Fibroblast of pulmonary artery (primary cell): ENCODE results near the gene TRAF2.

Experiments used
- DNase-seq: peaks from one replicate; pipeline ENCODE4 v3.0.0-alpha.2; 2010; ENCODE audit warnings: low read depth
- H3K4me3 ChIP-seq: replicated peaks from 2 replicates; pipeline ENCODE4 v1.5.1; 2011; ENCODE audit warnings: low read depth, mild to moderate bottlenecking, control low read depth, low read length, moderate library complexity
- CTCF ChIP-seq: IDR thresholded peaks from 2 replicates; pipeline ENCODE4 v1.5.1; 2011; ENCODE audit warnings: mild to moderate bottlenecking, control low read depth, low read length, inconsistent platforms; ENCODE audit errors: missing control alignments

The TRAF2 gene

GRCh38 chr9:136961279-136962065 lies 75.2 kb downstream of the TRAF2 start:
- no peak overlapping the region for H3K4me3 ChIP-seq
- DNase-seq = no peak
- TF ChIP-seq CTCF = no peak

GRCh38 chr9:136962163-136962562 lies 75.8 kb downstream of the TRAF2 start:
- DNase-seq = no peak
- H3K4me3 ChIP-seq = no peak overlapping the region
- no peak for TF ChIP-seq CTCF

GRCh38 chr9:136962701-136963248 lies 76.5 kb downstream of the TRAF2 start:
- no peak for TF ChIP-seq CTCF
- no peak overlapping the region for H3K4me3 ChIP-seq
- DNase-seq = no peak

GRCh38 chr9:136963341-136963740 lies 77.0 kb downstream of the TRAF2 start:
- no peak overlapping the region for H3K4me3 ChIP-seq

DNA sequence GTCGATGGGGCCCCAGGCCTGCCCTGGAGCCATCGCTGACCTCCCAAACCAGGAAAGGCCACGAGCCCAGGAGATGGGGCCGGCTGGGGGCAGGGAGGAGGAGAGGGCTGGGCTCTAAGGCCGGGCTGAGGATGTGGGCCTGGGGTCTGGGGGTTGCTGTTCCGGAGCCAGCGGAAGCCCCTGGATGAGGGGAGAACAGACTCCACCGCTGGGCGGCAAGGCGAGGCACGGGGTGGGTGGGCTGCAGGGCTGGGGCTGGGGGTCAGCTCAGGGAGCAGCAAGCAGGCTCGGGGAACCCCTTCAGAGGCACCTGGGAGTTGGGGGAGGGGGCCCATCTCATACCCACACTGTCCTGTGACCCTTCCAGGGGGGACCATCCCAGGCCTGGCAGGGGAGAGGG lies 77.4 kb downstream of the TRAF2 start:
- no peak overlapping the region for H3K4me3 ChIP-seq
- no peak for TF ChIP-seq CTCF
- no peak for DNase-seq

More at GRCh38 chr9:136963341-136963740, 77.0 kb downstream of the TRAF2 start:
- DNase-seq = no peak
- no peak for TF ChIP-seq CTCF

GRCh38 chr9:136964171-136964689 lies 77.9 kb downstream of the TRAF2 start:
- TF ChIP-seq CTCF = no peak
- no peak overlapping the region for H3K4me3 ChIP-seq
- no peak for DNase-seq
